Measurements from ENCODE around the gene ARHGEF5. TPM values are rescaled to one million over a fixed set of nuclear protein-coding genes. Genes with fewer than 3 reads are reported as not detected.
"Not testable (repeated sequence)": the region's sequence is repeated elsewhere in the genome, so short reads cannot be mapped to it uniquely, and the experiment has no call there.

ARHGEF5 gene
- total RNA-seq (2022) (51.5 and 59.4 TPM in 2 replicates), Bru-seq, nascent RNA (percentile 64 among the genes with signal in this experiment), BruChase-seq, experiment 1, labeled RNA remaining after a 6-hour chase (percentile 77 among the genes with signal in this experiment), BruChase-seq, experiment 2, labeled RNA remaining after a 2-hour chase (percentile 79 among the genes with signal in this experiment)
- long read RNA-seq, full-length matches to known transcripts: 7 of 12 reads
- long read RNA-seq, partial matches to known transcripts: 2 of 12 reads
- long read RNA-seq, other reads (novel, unspliced or antisense): 3 of 12 reads

GRCh38 chr7:144355176-144355822, at the start of gene ARHGEF5:
Gene ARHGEF5, plus strand, starts transcription at chr7:144355402. Its CDS starts 7,268 bp downstream, at chr7:144362670.
- Mint-ChIP-seq H3K4me3 (ENCODE audit: low read depth, unreplicated experiment) (peak within 1 kb of the TSS; percentile 88), H3K27ac (ENCODE audit: unreplicated experiment) (peak within 1 kb of the TSS; percentile 68)
- intact Hi-C loops (cut with micrococcal nuclease; ENCODE audit: unreplicated experiment); DNase-seq; H3K4me1 Mint-ChIP-seq (ENCODE audit: low read depth, unreplicated experiment); H3K36me3 Mint-ChIP-seq (ENCODE audit: insufficient read depth, unreplicated experiment); BruUV-seq (replicated peaks); CTCF ChIA-PET; H3K9me3 Mint-ChIP-seq (ENCODE audit: low read depth, unreplicated experiment); H3K27me3 Mint-ChIP-seq (ENCODE audit: unreplicated experiment): not testable (repeated sequence)

DNA sequence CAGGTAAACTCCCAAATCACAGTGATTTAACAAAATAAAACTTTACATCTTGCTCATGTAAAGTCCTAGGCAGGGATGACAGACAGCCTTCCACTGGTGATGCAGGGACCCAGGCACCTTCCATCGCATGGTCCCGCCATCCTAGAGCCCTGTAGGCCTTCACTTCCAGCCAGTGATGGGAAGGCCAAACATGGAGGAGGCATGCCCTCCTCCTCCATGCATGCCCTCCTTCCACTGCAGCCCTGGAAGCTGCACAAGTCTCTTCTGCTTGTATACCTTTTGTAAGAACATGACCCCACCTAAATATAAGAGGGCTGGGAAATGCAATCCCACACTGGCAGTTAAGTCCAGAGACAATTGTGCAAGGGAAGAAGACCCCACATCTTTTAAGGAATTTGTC, 45.5 kb upstream of the ARHGEF5 start:
- H3K9me3 Mint-ChIP-seq (ENCODE audit: low read depth, unreplicated experiment); H3K27me3 Mint-ChIP-seq (ENCODE audit: unreplicated experiment); H3K27ac Mint-ChIP-seq (ENCODE audit: unreplicated experiment); CTCF ChIA-PET; H3K4me3 Mint-ChIP-seq (ENCODE audit: low read depth, unreplicated experiment); BruUV-seq (replicated peaks); DNase-seq; intact Hi-C loops (cut with micrococcal nuclease; ENCODE audit: unreplicated experiment); H3K36me3 Mint-ChIP-seq (ENCODE audit: insufficient read depth, unreplicated experiment); H3K4me1 Mint-ChIP-seq (ENCODE audit: low read depth, unreplicated experiment): not testable (repeated sequence)

DNA sequence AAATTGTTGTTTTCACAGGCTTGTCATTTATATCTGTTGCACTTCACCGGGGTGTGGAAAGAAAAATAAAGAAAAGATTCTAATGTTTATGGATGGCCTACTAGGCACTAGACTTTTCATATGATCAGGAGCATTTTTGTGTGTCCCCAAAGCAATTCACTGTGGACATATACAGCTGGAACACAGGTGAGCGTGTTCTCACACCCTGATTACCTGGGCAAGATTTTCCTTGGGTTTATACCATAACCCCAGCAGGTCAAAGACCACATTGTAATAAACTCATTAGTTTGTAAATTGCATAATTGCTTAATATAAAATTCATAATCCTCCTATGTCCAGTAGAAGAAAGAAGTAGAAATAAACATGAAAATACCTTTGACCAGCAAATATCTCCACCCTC, 44.0 kb upstream of the ARHGEF5 start:
- CTCF ChIA-PET; H3K4me1 Mint-ChIP-seq (ENCODE audit: low read depth, unreplicated experiment); H3K27me3 Mint-ChIP-seq (ENCODE audit: unreplicated experiment); H3K4me3 Mint-ChIP-seq (ENCODE audit: low read depth, unreplicated experiment); H3K9me3 Mint-ChIP-seq (ENCODE audit: low read depth, unreplicated experiment); H3K36me3 Mint-ChIP-seq (ENCODE audit: insufficient read depth, unreplicated experiment); DNase-seq; BruUV-seq (replicated peaks); intact Hi-C loops (cut with micrococcal nuclease; ENCODE audit: unreplicated experiment); H3K27ac Mint-ChIP-seq (ENCODE audit: unreplicated experiment): not testable (repeated sequence)

DNA sequence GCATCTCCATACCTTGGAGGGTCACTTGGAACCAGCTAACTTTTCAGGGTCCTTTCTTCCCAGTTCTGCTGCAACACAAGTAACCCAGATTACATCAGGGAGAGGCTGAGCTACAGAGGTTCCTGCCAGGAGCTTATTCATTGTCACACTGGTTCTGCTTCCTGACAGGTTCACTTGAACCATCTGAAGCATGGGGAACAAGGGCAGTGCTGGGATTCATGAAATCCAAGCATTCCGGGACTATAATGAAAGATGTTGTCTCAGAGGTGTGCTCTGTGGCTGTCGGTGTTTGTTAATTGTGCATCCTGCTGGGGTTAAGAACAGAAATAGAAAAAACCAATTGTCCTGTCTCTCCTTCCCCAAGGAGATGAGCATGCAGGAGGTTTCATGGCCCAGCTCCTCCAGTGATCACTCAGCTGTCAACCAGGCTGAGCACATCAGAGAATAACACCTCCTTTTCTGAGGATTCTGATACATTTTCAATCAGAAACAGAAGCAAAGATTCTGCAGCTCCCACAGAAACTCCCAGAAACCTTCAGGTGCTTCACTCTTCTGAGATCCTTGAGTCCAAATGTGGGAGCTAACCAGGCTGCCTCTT, 43.2 kb upstream of the ARHGEF5 start, which contains the start of gene OR2A1:
TSS of gene OR2A1 (plus strand) at position 548 of the 598 bp plus-strand sequence. CDS start 5,706 bp downstream, outside the sequence.
- BruUV-seq (replicated peaks); H3K27me3 Mint-ChIP-seq (ENCODE audit: unreplicated experiment); intact Hi-C loops (cut with micrococcal nuclease; ENCODE audit: unreplicated experiment); H3K4me3 Mint-ChIP-seq (ENCODE audit: low read depth, unreplicated experiment); H3K27ac Mint-ChIP-seq (ENCODE audit: unreplicated experiment); DNase-seq; H3K9me3 Mint-ChIP-seq (ENCODE audit: low read depth, unreplicated experiment); H3K4me1 Mint-ChIP-seq (ENCODE audit: low read depth, unreplicated experiment); H3K36me3 Mint-ChIP-seq (ENCODE audit: insufficient read depth, unreplicated experiment); CTCF ChIA-PET: not testable (repeated sequence)

DNA sequence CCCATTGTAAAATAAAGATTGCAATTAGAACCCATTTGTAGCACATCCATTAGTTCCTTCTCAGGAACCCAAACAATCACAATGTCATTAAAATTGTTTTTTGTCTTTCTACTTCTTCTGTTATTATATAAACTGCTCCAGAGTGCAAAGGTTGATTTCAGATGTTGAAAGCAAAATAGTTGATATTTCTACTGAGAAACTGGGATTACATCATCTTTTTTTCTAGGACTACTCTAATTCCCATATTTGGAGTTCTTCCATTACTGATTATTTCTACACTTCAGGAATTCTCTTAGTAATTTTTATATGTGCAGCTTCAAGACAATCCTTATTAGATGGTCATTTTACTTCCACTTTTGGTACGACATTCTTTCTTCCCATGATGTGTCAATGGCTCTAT, 37.7 kb upstream of the ARHGEF5 start:
- H3K27ac Mint-ChIP-seq (ENCODE audit: unreplicated experiment); H3K4me1 Mint-ChIP-seq (ENCODE audit: low read depth, unreplicated experiment); intact Hi-C loops (cut with micrococcal nuclease; ENCODE audit: unreplicated experiment); H3K4me3 Mint-ChIP-seq (ENCODE audit: low read depth, unreplicated experiment); H3K27me3 Mint-ChIP-seq (ENCODE audit: unreplicated experiment); DNase-seq; H3K36me3 Mint-ChIP-seq (ENCODE audit: insufficient read depth, unreplicated experiment); CTCF ChIA-PET; BruUV-seq (replicated peaks); H3K9me3 Mint-ChIP-seq (ENCODE audit: low read depth, unreplicated experiment): not testable (repeated sequence)

- DNase-seq; H3K36me3 Mint-ChIP-seq (ENCODE audit: insufficient read depth, unreplicated experiment); H3K27ac Mint-ChIP-seq (ENCODE audit: unreplicated experiment); H3K9me3 Mint-ChIP-seq (ENCODE audit: low read depth, unreplicated experiment); intact Hi-C loops (cut with micrococcal nuclease; ENCODE audit: unreplicated experiment); CTCF ChIA-PET; BruUV-seq (replicated peaks); H3K27me3 Mint-ChIP-seq (ENCODE audit: unreplicated experiment); H3K4me1 Mint-ChIP-seq (ENCODE audit: low read depth, unreplicated experiment); H3K4me3 Mint-ChIP-seq (ENCODE audit: low read depth, unreplicated experiment): not testable (repeated sequence)
These were observed 35.7 kb upstream of the ARHGEF5 start for GRCh38 chr7:144319547-144319946.

DNA sequence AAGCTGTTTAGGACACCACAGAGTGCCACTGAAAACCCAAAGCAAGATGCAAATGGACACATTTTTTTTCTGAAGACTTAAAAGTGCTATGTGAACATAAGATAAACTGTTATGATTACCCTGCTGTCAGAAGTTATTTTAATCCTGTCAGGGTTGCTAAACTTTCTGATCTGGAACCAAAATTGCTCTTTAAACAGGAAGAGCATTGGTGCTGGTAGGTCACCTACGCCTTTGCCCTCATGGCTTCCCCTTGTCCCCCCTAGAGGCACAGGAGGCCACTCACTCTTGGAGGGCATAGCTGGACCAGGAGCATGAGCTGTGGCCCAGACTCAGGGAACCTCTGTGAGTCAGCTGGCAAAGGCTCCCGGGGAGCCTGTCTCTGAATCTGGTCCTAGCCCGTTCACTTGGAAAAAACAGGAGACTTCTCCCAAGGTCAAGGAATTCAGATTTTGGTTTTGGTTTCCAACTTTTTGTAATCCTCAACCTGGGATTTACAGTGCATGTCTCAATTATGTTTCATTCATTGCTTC, 33.5 kb upstream of the ARHGEF5 start:
- CTCF ChIA-PET; H3K36me3 Mint-ChIP-seq (ENCODE audit: insufficient read depth, unreplicated experiment); intact Hi-C loops (cut with micrococcal nuclease; ENCODE audit: unreplicated experiment); H3K4me3 Mint-ChIP-seq (ENCODE audit: low read depth, unreplicated experiment); BruUV-seq (replicated peaks); H3K27ac Mint-ChIP-seq (ENCODE audit: unreplicated experiment); DNase-seq; H3K9me3 Mint-ChIP-seq (ENCODE audit: low read depth, unreplicated experiment); H3K4me1 Mint-ChIP-seq (ENCODE audit: low read depth, unreplicated experiment); H3K27me3 Mint-ChIP-seq (ENCODE audit: unreplicated experiment): not testable (repeated sequence)

GRCh38 chr7:144323359-144323758, 31.8 kb upstream of the ARHGEF5 start:
- DNase-seq; H3K27me3 Mint-ChIP-seq (ENCODE audit: unreplicated experiment); BruUV-seq (replicated peaks); H3K4me1 Mint-ChIP-seq (ENCODE audit: low read depth, unreplicated experiment); H3K36me3 Mint-ChIP-seq (ENCODE audit: insufficient read depth, unreplicated experiment); H3K4me3 Mint-ChIP-seq (ENCODE audit: low read depth, unreplicated experiment); CTCF ChIA-PET; H3K27ac Mint-ChIP-seq (ENCODE audit: unreplicated experiment); H3K9me3 Mint-ChIP-seq (ENCODE audit: low read depth, unreplicated experiment); intact Hi-C loops (cut with micrococcal nuclease; ENCODE audit: unreplicated experiment): not testable (repeated sequence)

DNA sequence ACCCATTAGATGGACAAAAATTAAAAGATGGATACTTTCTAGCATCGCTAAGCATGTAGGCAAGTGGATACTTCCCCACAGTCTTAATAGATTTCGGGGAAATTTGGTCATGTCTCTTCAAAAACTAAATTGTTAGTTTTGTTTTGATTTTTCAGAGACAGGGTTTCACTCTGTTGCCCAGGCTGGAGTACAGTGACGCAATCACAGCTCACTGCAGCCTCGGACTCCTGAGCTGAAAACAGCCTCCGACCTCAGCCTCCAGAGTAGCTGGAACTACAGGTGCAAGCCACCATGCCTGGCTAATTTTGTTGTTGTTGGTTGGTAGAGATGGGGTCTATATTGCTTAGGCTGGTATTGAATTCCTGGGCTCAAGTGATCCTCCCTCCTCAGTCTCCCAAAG, 29.3 kb upstream of the ARHGEF5 start:
- BruUV-seq (replicated peaks); H3K27ac Mint-ChIP-seq (ENCODE audit: unreplicated experiment); H3K9me3 Mint-ChIP-seq (ENCODE audit: low read depth, unreplicated experiment); H3K4me1 Mint-ChIP-seq (ENCODE audit: low read depth, unreplicated experiment); DNase-seq; CTCF ChIA-PET; intact Hi-C loops (cut with micrococcal nuclease; ENCODE audit: unreplicated experiment); H3K4me3 Mint-ChIP-seq (ENCODE audit: low read depth, unreplicated experiment); H3K36me3 Mint-ChIP-seq (ENCODE audit: insufficient read depth, unreplicated experiment); H3K27me3 Mint-ChIP-seq (ENCODE audit: unreplicated experiment): not testable (repeated sequence)

DNA sequence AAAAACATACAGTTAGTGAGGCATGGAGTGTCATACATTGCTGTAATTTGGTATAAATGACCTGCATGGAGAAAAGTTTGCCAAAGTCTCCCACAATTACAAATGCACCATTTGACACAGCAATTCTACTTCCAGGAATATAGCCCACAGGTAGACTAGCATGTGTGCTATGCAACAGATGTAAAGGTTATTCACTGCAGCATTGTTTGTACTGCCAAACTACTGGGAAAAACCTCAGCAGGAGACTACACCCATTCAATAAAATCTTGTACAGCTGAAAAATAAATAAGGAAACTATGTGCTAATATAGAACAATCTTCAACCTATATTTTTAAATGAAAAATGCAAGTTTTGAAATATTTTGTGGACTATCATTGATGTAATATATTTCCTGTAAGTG, 25.2 kb upstream of the ARHGEF5 start:
- H3K27ac Mint-ChIP-seq (ENCODE audit: unreplicated experiment); H3K36me3 Mint-ChIP-seq (ENCODE audit: insufficient read depth, unreplicated experiment); DNase-seq; CTCF ChIA-PET; H3K9me3 Mint-ChIP-seq (ENCODE audit: low read depth, unreplicated experiment); intact Hi-C loops (cut with micrococcal nuclease; ENCODE audit: unreplicated experiment); H3K4me1 Mint-ChIP-seq (ENCODE audit: low read depth, unreplicated experiment); H3K27me3 Mint-ChIP-seq (ENCODE audit: unreplicated experiment); BruUV-seq (replicated peaks); H3K4me3 Mint-ChIP-seq (ENCODE audit: low read depth, unreplicated experiment): not testable (repeated sequence)

Data from Calu3 (cell line).